B cell (primary cell): Measurements from ENCODE around the gene TRIP10. TPM values are rescaled to one million over a fixed set of nuclear protein-coding genes. Genes with fewer than 3 reads are reported as not detected.

ENCODE experiments used
- ATAC-seq: fragments of 200-7000 bp; cut with Tn5 transposase; one replicate; pipeline ENCODE4 v1.10.0; 2021; ENCODE audit warnings: low read depth, mild to moderate bottlenecking, moderate number of reproducible peaks, moderate library complexity
- CTCF ChIA-PET: fragments of 350-600 bp; sonication (Branson Sonifier 250); formaldehyde crosslinking; loops from one replicate; lab custom pipeline; 2021; ENCODE audit warnings: antibody characterized with exemption, inconsistent platforms; lab: Charles Lee
- POLR2A ChIA-PET: fragments of 350-600 bp; sonication (Branson Sonifier 250); formaldehyde crosslinking; loops from one replicate; lab custom pipeline; 2021; ENCODE audit warnings: antibody characterized with exemption; lab: Charles Lee
- DNase-seq: peaks from one replicate; pipeline ENCODE4 v3.0.0; 2013
- H2AFZ ChIP-seq: 2 replicates; pipeline ENCODE4 v1.6.1; 2012; ENCODE audit warnings: mild to moderate bottlenecking, low read depth, low read length; ENCODE audit not compliant: insufficient read depth, poor library complexity, severe bottlenecking
- H3K27ac ChIP-seq, 2 donors: 1 replicate in 1 of 2; 2 replicates in 1 of 2; pipeline ENCODE4 v1.5.1; 2012 to 2013; ENCODE audit warnings: low read length in 2 of 2, mild to moderate bottlenecking in 2 of 2, moderate library complexity in 1 of 2
- H3K27me3 ChIP-seq, 4 experiments: fragments of 200-600 bp in 1 of 4; sonication (generic) in 1 of 4; replicated peaks in 1 of 4; 1 replicate in 2 of 4; 2 replicates in 2 of 4; pipeline versions ENCODE4 v1.6.1 to v1.7.0; 2013 to 2016; ENCODE audit warnings: low read length in 3 of 4, mild to moderate bottlenecking in 2 of 4, mixed read lengths in 1 of 4, moderate library complexity in 1 of 4; ENCODE audit not compliant: insufficient read depth in 4 of 4, control insufficient read depth in 3 of 4; ENCODE audit errors: control extremely low read depth in 1 of 4
- H3K36me3 ChIP-seq, 2 experiments: replicated peaks in 1 of 2; 1 replicate in 1 of 2; 2 replicates in 1 of 2; pipeline versions ENCODE4 v1.6.1 to v1.7.1; 2013; ENCODE audit warnings: low read length in 1 of 2; ENCODE audit not compliant: insufficient read depth in 2 of 2, control insufficient read depth in 1 of 2; ENCODE audit errors: control extremely low read depth in 1 of 2, extremely low read depth in 1 of 2
- H3K4me1 ChIP-seq, 2 donors: fragments of 200-600 bp in 1 of 2; sonication (generic) in 1 of 2; 1 replicate in 1 of 2; 2 replicates in 1 of 2; pipeline versions ENCODE4 v1.5.1 to v1.6.1; 2013 to 2017; ENCODE audit warnings: low read length in 2 of 2; ENCODE audit not compliant: control insufficient read depth in 2 of 2, insufficient read depth in 2 of 2
- H3K4me2 ChIP-seq: replicated peaks from 2 replicates; pipeline ENCODE3; 2012; ENCODE audit warnings: mild to moderate bottlenecking, low read depth, low read length; ENCODE audit not compliant: poor library complexity, severe bottlenecking
- H3K4me3 ChIP-seq, 5 experiments: fragments of 200-600 bp in 1 of 5; sonication (generic) in 1 of 5; 1 replicate in 3 of 5; 2 replicates in 2 of 5; pipeline versions ENCODE4 v1.5.1 to v1.7.0; 2011 to 2016; ENCODE audit warnings: low read length in 4 of 5, mild to moderate bottlenecking in 4 of 5, low read depth in 2 of 5, control low read depth in 1 of 5, moderate library complexity in 1 of 5; ENCODE audit not compliant: insufficient read depth in 1 of 5; ENCODE audit errors: control extremely low read depth in 1 of 5, extremely low read depth in 1 of 5
- H3K79me2 ChIP-seq: fragments of 200-600 bp; sonication (generic); one replicate; pipeline ENCODE4 v1.6.0; 2016; ENCODE audit warnings: low read length; ENCODE audit not compliant: control insufficient read depth, insufficient read depth
- H3K9ac ChIP-seq: fragments of 200-600 bp; sonication (generic); 2 replicates; pipeline ENCODE4 v1.6.1; 2017; ENCODE audit warnings: mild to moderate bottlenecking, low read length, moderate library complexity
- H3K9me3 ChIP-seq, 3 donors: one replicate each; pipeline versions ENCODE4 v1.6.1 to v1.7.1; 2013; ENCODE audit warnings: low read length in 2 of 3; ENCODE audit not compliant: control insufficient read depth in 2 of 3, insufficient read depth in 1 of 3; ENCODE audit errors: control extremely low read depth in 1 of 3
- H4K20me1 ChIP-seq: 2 replicates; pipeline ENCODE4 v1.6.0; 2012; ENCODE audit warnings: mild to moderate bottlenecking, low read length; ENCODE audit not compliant: insufficient read depth, control insufficient read depth, poor library complexity, severe bottlenecking
- H3K27ac Mint-ChIP-seq: one replicate; pipeline ENCODE4 v1.8.0; 2021; ENCODE audit warnings: mixed read lengths
- H3K27me3 Mint-ChIP-seq: one replicate; pipeline ENCODE4 v1.8.0; 2021; ENCODE audit warnings: mixed read lengths
- H3K4me1 Mint-ChIP-seq: one replicate; pipeline ENCODE4 v1.8.0; 2021; ENCODE audit warnings: mixed read lengths
- H3K4me3 Mint-ChIP-seq: one replicate; pipeline ENCODE4 v1.8.0; 2021; ENCODE audit warnings: mixed read lengths
- H3K9me3 Mint-ChIP-seq: one replicate; pipeline ENCODE4 v1.8.0; 2022; ENCODE audit warnings: mixed read lengths; ENCODE audit not compliant: insufficient read depth
- CTCF ChIP-seq: fragments of 200-600 bp; IDR thresholded peaks from one replicate; pipeline ENCODE4 v1.8.0; 2022; ENCODE audit warnings: antibody characterized with exemption, mild to moderate bottlenecking
- EZH2 ChIP-seq: IDR thresholded peaks from 2 replicates; pipeline ENCODE4 v1.6.1; 2012; ENCODE audit warnings: borderline replicate concordance, low read depth, mild to moderate bottlenecking, moderate library complexity, low read length; ENCODE audit not compliant: insufficient read depth, poor library complexity, severe bottlenecking
- WGBS: methylation state at CpG from one replicate; pipeline ENCODE4 v1.1.5; 2013; ENCODE audit warnings: missing lambda C conversion rate; ENCODE audit not compliant: insufficient coverage; 5-methylcytosine and 5-hydroxymethylcytosine counted together
- intact Hi-C: fragments of 100-400 bp; cut with micrococcal nuclease; formaldehyde crosslinking; loops from one replicate; pipeline ENCODE4 v1.10.0; 2022
- polyA plus RNA-seq: library from polyadenylated mRNA; depleted of rRNA; stranded (reverse); fragments of >200 nt; gene quantifications from 2 replicates; pipeline ENCODE4 v1.2.3, GENCODE V29; 2012
- total RNA-seq, 2 donors: library from RNA; stranded (reverse); fragments of 120-200 nt in 1 of 2; gene quantifications; 1 replicate in 1 of 2; 2 replicates in 1 of 2; pipeline versions ENCODE4 v1.2.3 to v1.2.4, GENCODE V29; 2013 to 2022

Gene TRIP10
- total and polyA plus RNA-seq, 2 donors (not counting 1 experiment from before 2014, with no cell fraction given), result 5.9 to 42.7 TPM

- H3K27me3 ChIP-seq, result no peaks in the 10 kb centered on the region
- H3K4me1 ChIP-seq, result peaks cover 24 to 29% of the 10 kb centered on the region in 2 donors
- no peaks in the 10 kb centered on the region for H3K27me3 Mint-ChIP-seq
- CTCF ChIA-PET, result interaction anchor here (0.9 to 5.1 kb wide), 4 partner anchors 19 to 129 kb away, joined by 3 to 118 read pairs (median 13); no protein-coding TSS in a partner anchor
- WGBS, result 98% methylated on average over 20 of the region's 20 CpGs
- H3K9me3 ChIP-seq, result no peaks in the 10 kb centered on the region
- DNase-seq, result no peak
- no peaks in the 10 kb centered on the region for H3K9me3 Mint-ChIP-seq
- no peak for ATAC-seq
- no peak overlapping the region for H3K27ac ChIP-seq
- no peaks in the 10 kb centered on the region for H4K20me1 ChIP-seq
- peaks cover 14% of the 10 kb centered on the region for H3K79me2 ChIP-seq
- peaks cover 31% of the 10 kb centered on the region for H3K4me1 Mint-ChIP-seq
- H2AFZ ChIP-seq, result no peak overlapping the region
- no peak overlapping the region for H3K4me2 ChIP-seq
- H3K4me3 Mint-ChIP-seq, result no peak overlapping the region
- TF ChIP-seq EZH2, result no peak
- no peak for TF ChIP-seq CTCF
- POLR2A ChIA-PET, result interaction anchor here (1.4 kb wide), 1 partner anchor 104 kb away, joined by 3 read pairs; no protein-coding TSS in a partner anchor
- H3K36me3 ChIP-seq, result peaks cover 0 to 10% of the 10 kb centered on the region in 2 experiments
- intact Hi-C loops, result no loop called here
- H3K9ac ChIP-seq, result no peak overlapping the region
- H3K4me3 ChIP-seq, result no peak overlapping the region
- H3K27ac Mint-ChIP-seq, result no peak overlapping the region
Measured at GRCh38 chr19:6734096-6734696, 5.3 kb upstream of the TRIP10 start.

GRCh38 chr19:6735181-6735911 lies 4.1 kb upstream of the TRIP10 start:
- no peak overlapping the region for H3K4me3 ChIP-seq
- H3K4me2 ChIP-seq, result peak overlapping the region; percentile 95
- Mint-ChIP-seq H3K9me3 (no peaks in the 10 kb centered on the region), H3K4me1 (peaks cover 30% of the 10 kb centered on the region), H3K27me3 (no peaks in the 10 kb centered on the region), H3K4me3 (peak overlapping the region; percentile 94), H3K27ac (no peak overlapping the region)
- DNase-seq (no peak), ATAC-seq (no peak)
- WGBS, result 99% methylated on average over 6 of the region's 15 CpGs
- peaks cover 30 to 38% of the 10 kb centered on the region in 2 donors for H3K4me1 ChIP-seq
- ChIA-PET POLR2A (interaction anchor here (0.7 to 1.4 kb wide), 3 partner anchors 13 to 246 kb away, joined by 3 to 4 read pairs (median 3); no protein-coding TSS in a partner anchor), CTCF (interaction anchor here (0.6 to 5.3 kb wide), 14 partner anchors 9 to 674 kb away, joined by 3 to 118 read pairs (median 8); partner anchors contain the start of gene VAV1)
- H3K79me2 ChIP-seq, result peaks cover 14% of the 10 kb centered on the region
- H3K27ac ChIP-seq, result peak overlapping the region in 1 of 2 donors; percentile 98
- peaks cover 0 to 10% of the 10 kb centered on the region in 2 experiments for H3K36me3 ChIP-seq
- peak overlapping the region; percentile 88 for H3K9ac ChIP-seq
- H3K27me3 ChIP-seq, result no peaks in the 10 kb centered on the region
- no peak overlapping the region for H2AFZ ChIP-seq
- no peaks in the 10 kb centered on the region for H4K20me1 ChIP-seq
- no peak for TF ChIP-seq EZH2
- no peak for TF ChIP-seq CTCF
- H3K9me3 ChIP-seq, result no peaks in the 10 kb centered on the region
- intact Hi-C loops, result loop anchor here (5.0 kb wide), 3 partner anchors 143 to 198 kb away; partner anchors contain the start of gene CD70
